ENCODE data around the gene TAS1R2. TPM values are rescaled to one million over a fixed set of nuclear protein-coding genes. Genes with fewer than 3 reads are reported as not detected.
A peak's percentile ranks its signal among the peaks of the same experiment; 100 is the strongest.

The TAS1R2 gene
- total and polyA plus RNA-seq, 2 of the 13 experiments (the other 11 are each of a cell fraction or from before 2014, with no cell fraction given): not detected

- TF ChIP-seq UBTF (CRISPR knock-in tag; IDR thresholded peaks at IDR 0.05) (peak; percentile 83), ZSCAN20 (CRISPR knock-in tag; IDR thresholded peaks at IDR 0.05; ENCODE audit: borderline replicate concordance) (0 out of 2 replicates have a peak, but pooled peaks have one; percentile 25), ZNF224 (CRISPR knock-in tag; IDR thresholded peaks at IDR 0.05) (no peak), SATB2 (CRISPR knock-in tag; IDR thresholded peaks at IDR 0.05) (peak; percentile 38; the same call in 1 of the 2 replicates), BHLHE40 (IDR thresholded peaks at IDR 0.05; ENCODE audit: low read length) (peak; percentile 95), TBP (CRISPR knock-in tag; IDR thresholded peaks at IDR 0.05) (no peak), ELK4 (CRISPR knock-in tag; IDR thresholded peaks at IDR 0.05; ENCODE audit: borderline replicate concordance) (no peak), TBX3 (IDR thresholded peaks at IDR 0.05; ENCODE audit: borderline replicate concordance) (peak; percentile 62; the same call in 1 of the 2 replicates), FOXP4 (CRISPR knock-in tag; IDR thresholded peaks at IDR 0.05) (no peak; the same call in 1 of the 2 replicates), CREB1 (IDR thresholded peaks at IDR 0.05) (peak; percentile 70), CREB1 (CRISPR knock-in tag; IDR thresholded peaks at IDR 0.05) (peak; percentile 77), CSRNP2 (CRISPR knock-in tag; conservative IDR thresholded peaks at IDR 0.05; ENCODE audit: low read depth) (no peak), NFE2 (CRISPR knock-in tag; IDR thresholded peaks at IDR 0.05) (no peak), SP2 (CRISPR knock-in tag; IDR thresholded peaks at IDR 0.05) (peak; percentile 72), KLF16 (CRISPR knock-in tag; IDR thresholded peaks at IDR 0.05) (peak in 1 of 2 experiments; percentile 24; a peak in 1 of 4 replicates), HMGXB4 (CRISPR knock-in tag; IDR thresholded peaks at IDR 0.05; ENCODE audit: borderline replicate concordance in 1 of 2, low read depth in 1 of 2) (peak in 1 of 2 experiments; percentile 25; a peak in 1 of 4 replicates), NR2F2 (IDR thresholded peaks at IDR 0.05; ENCODE audit: borderline replicate concordance, low read depth) (no peak), ZIK1 (CRISPR knock-in tag; IDR thresholded peaks at IDR 0.05; ENCODE audit: borderline replicate concordance, low read depth) (0 out of 2 replicates have a peak, but pooled peaks have one; percentile 17)
These were observed 43.2 kb upstream of the TAS1R2 start, which contains the start of gene ALDH4A1 (continued) for GRCh38 chr1:18902523-18903290.

All from HepG2 (cell line).